ENCODE measurements around the gene NEO1.

The NEO1 gene

DNA sequence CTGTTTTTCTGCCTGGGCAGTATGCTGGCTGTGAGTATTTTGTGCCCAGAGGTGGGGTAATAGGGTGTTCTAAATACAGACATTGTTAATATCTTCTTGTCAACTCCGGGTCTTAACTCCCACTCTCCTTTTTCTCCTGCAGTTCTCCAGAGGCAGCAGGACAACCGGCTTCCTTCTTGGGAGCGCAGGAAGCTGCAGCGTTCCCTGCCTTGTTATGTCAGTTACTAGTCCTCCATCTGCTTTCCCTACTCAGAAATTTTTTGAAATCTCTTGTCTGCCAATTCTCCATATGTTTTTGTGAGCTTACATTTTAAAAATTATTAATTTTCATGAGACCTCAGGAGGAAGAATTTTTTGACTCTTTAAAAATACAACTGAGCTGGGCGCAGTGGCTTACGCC lies 67.2 kb downstream of the NEO1 start:
- DNase-seq (ENCODE audit: low read depth in 1 of 2, low spot score in 1 of 2), result no peak
- no peak overlapping the region for H3K4me3 ChIP-seq (replicated peaks; ENCODE audit: insufficient read depth, low read length)
- H3K27me3 ChIP-seq (ENCODE audit: insufficient read depth, poor library complexity, severe bottlenecking), result peaks cover 2% of the 10 kb centered on the region
- TF ChIP-seq, protein P1, sequence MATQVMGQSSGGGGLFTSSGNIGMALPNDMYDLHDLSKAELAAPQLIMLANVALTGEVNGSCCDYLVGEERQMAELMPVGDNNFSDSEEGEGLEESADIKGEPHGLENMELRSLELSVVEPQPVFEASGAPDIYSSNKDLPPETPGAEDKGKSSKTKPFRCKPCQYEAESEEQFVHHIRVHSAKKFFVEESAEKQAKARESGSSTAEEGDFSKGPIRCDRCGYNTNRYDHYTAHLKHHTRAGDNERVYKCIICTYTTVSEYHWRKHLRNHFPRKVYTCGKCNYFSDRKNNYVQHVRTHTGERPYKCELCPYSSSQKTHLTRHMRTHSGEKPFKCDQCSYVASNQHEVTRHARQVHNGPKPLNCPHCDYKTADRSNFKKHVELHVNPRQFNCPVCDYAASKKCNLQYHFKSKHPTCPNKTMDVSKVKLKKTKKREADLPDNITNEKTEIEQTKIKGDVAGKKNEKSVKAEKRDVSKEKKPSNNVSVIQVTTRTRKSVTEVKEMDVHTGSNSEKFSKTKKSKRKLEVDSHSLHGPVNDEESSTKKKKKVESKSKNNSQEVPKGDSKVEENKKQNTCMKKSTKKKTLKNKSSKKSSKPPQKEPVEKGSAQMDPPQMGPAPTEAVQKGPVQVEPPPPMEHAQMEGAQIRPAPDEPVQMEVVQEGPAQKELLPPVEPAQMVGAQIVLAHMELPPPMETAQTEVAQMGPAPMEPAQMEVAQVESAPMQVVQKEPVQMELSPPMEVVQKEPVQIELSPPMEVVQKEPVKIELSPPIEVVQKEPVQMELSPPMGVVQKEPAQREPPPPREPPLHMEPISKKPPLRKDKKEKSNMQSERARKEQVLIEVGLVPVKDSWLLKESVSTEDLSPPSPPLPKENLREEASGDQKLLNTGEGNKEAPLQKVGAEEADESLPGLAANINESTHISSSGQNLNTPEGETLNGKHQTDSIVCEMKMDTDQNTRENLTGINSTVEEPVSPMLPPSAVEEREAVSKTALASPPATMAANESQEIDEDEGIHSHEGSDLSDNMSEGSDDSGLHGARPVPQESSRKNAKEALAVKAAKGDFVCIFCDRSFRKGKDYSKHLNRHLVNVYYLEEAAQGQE (IDR thresholded peaks at IDR 0.05; ENCODE audit: insufficient replicate concordance, low read depth), result no peak
- TF ChIP-seq, protein P2, sequence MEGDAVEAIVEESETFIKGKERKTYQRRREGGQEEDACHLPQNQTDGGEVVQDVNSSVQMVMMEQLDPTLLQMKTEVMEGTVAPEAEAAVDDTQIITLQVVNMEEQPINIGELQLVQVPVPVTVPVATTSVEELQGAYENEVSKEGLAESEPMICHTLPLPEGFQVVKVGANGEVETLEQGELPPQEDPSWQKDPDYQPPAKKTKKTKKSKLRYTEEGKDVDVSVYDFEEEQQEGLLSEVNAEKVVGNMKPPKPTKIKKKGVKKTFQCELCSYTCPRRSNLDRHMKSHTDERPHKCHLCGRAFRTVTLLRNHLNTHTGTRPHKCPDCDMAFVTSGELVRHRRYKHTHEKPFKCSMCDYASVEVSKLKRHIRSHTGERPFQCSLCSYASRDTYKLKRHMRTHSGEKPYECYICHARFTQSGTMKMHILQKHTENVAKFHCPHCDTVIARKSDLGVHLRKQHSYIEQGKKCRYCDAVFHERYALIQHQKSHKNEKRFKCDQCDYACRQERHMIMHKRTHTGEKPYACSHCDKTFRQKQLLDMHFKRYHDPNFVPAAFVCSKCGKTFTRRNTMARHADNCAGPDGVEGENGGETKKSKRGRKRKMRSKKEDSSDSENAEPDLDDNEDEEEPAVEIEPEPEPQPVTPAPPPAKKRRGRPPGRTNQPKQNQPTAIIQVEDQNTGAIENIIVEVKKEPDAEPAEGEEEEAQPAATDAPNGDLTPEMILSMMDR (IDR thresholded peaks at IDR 0.05; ENCODE audit: insufficient read depth, low read length), result no peak
- TF ChIP-seq SPI1 (IDR thresholded peaks at IDR 0.05; ENCODE audit: borderline replicate concordance, low read depth) (no peak), GABPA (IDR thresholded peaks at IDR 0.05; ENCODE audit: low read depth) (no peak), POLR2AphosphoS5 (IDR thresholded peaks at IDR 0.05; ENCODE audit: low read depth) (no peak)
- H3K27ac ChIP-seq (replicated peaks), result no peak overlapping the region

DNA sequence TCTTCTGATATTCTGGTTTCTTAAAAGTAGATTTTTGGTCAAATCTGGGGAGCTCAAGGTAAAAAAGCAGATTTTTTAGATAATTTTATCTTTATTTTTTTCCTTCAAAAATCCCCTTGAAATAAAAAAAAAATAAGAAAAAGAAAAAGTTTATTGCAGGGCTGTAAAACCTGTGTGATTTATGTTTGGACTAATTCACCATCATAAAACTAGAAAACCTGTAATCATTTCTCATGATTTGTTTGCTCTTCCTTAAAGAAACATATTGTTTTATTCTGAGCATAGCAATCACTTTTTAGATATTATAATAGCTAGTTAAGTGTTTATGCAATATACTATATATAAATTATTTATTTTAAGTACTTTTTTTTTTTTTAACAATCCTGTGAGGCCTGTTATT lies 68.0 kb downstream of the NEO1 start:
- no peak for DNase-seq (ENCODE audit: low read depth in 1 of 2, low spot score in 1 of 2)
- peaks cover 2% of the 10 kb centered on the region for H3K27me3 ChIP-seq (ENCODE audit: insufficient read depth, poor library complexity, severe bottlenecking)
- no peak overlapping the region for H3K4me3 ChIP-seq (replicated peaks; ENCODE audit: insufficient read depth, low read length)
- H3K27ac ChIP-seq (replicated peaks), result no peak overlapping the region
- TF ChIP-seq POLR2AphosphoS5 (IDR thresholded peaks at IDR 0.05; ENCODE audit: low read depth), result no peak
- TF ChIP-seq, protein P2 (IDR thresholded peaks at IDR 0.05; ENCODE audit: insufficient read depth, low read length), result no peak
- TF ChIP-seq, protein P1 (IDR thresholded peaks at IDR 0.05; ENCODE audit: insufficient replicate concordance, low read depth), result no peak

DNA sequence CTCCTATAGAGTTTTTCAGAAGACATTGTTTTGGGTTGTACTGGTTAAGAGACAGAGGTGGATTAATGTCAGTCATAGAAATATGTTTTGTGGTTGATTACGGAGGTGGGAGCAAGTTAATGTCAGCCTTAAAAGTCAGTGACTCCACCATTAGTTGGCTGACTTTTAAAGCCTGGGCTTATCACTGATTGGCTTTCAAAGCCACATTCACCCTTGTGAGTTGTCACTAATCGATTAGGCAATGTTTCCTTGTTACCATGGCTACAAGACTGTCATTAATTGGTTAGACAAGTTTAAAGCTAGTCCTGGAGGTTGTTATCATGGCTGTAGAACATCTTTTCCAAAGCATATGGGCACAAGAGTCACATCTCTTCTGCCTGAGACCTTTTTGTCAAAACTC lies 73.0 kb downstream of the NEO1 start:
- no peak for DNase-seq (ENCODE audit: low read depth in 1 of 2, low spot score in 1 of 2)
- TF ChIP-seq, protein P2 (IDR thresholded peaks at IDR 0.05; ENCODE audit: insufficient read depth, low read length), result no peak
- TF ChIP-seq GABPA (IDR thresholded peaks at IDR 0.05; ENCODE audit: low read depth) (no peak), SPI1 (IDR thresholded peaks at IDR 0.05; ENCODE audit: borderline replicate concordance, low read depth) (no peak), POLR2AphosphoS5 (IDR thresholded peaks at IDR 0.05; ENCODE audit: low read depth) (no peak)
- TF ChIP-seq, protein P1 (IDR thresholded peaks at IDR 0.05; ENCODE audit: insufficient replicate concordance, low read depth), result no peak
- H3K27ac ChIP-seq (replicated peaks), result no peak overlapping the region
- no peak overlapping the region for H3K4me3 ChIP-seq (replicated peaks; ENCODE audit: insufficient read depth, low read length)
- H3K27me3 ChIP-seq (ENCODE audit: insufficient read depth, poor library complexity, severe bottlenecking), result no peaks in the 10 kb centered on the region
